ENCODE results near the gene EIF2D.
A peak's percentile ranks its signal among the peaks of the same experiment; 100 is the strongest.

EIF2D gene

GRCh38 chr1:206568779-206569352 is 43.4 kb downstream of the EIF2D start:
- no peak for DNase-seq

GRCh38 chr1:206568256-206568655 is 44.0 kb downstream of the EIF2D start:
- DNase-seq = no peak

GRCh38 chr1:206566999-206567398 is 45.3 kb downstream of the EIF2D start:
- no peak for DNase-seq

DNA sequence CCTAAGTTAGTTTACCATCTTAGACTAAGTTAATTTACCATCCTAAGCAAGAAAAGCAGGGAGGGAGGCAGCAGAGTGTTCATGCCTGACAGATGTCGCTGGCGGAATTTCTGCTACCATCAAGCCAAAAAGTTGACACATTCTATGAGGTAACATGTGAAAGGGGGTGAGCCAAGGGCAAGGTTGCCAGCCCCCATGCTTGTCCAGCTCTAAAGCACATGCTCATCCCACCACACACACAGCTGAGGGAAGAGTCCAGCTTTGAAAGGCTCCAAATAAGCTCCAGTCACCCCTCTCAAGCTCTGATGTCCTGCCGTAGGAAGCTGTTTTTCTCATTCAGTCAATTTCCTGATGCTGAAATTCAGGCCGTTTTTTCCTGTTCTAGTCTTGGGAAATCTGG is 46.3 kb downstream of the EIF2D start:
- DNase-seq = no peak

DNA sequence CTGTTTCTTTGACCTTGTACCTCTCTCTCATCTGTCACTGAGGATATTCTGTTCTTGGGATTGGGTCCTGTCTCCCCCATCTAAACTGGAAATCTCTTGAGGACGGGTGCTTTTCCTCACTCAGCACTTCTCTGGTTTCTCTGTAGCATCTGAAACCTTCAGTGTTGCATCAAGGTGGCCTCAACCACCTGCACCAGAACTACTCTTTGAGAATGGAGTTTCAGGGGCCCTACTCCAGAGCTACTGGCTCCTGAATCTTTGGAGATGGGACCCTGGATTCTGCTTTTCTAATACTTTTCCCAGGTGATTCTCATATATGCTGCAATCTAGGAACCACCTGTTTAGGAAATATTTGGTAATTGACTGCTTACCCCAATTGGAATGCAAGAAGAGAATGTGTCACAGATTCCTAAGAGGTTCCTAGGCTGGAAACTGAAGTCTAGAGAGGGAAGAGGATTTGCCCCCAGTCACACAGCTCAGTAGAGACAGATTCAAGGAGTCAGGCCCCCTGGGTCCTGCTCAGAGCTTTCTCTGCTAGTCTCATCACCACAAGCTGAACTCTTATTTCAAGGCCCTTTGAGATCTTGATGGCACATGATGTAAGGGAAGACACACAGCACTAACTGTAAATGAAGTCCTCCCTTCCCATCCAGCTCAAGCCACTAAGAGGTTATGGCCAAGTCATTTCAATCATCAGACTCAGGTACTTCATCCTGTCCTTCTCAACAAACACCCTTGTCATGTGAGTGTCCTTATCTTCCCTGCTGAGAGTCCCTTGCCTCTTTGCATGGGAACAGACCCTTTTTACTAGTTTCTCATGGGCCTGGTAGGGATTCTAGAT is 48.7 kb downstream of the EIF2D start:
- DNase-seq = no peak

DNA sequence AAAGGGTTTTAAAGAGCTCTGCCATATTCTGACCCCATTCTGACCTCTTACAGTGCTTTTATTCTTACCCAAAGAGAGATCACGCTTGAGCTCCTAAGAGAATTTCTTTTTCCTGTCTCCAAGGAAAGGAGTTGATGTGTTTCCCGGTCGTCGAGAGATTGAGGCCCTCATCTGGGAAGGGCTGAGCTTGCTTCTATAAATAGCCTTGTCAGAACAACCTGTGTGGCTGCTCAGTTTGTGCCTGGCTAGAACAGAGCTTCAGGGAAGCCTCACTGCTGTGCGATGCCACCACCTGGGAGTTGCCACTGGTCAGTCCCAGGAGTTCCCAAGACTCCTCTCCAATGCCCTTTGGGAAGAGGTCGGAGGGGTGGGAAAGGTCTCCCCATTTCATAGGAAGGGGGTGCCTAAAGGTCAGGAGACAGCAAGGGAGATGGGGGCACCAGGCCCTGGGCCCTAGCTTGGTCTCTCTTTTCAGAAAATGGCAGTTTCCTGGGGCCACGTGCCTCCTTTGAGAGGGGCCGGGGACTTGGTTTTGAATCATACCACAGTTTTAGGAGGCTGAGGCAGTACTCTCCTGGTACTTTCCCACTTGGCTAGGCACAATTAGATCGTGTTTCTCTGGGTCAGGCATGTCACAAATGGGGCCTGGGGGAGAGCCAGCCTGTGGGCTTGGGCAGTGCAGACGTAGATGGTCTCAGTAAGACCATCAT is 52.1 kb downstream of the EIF2D start:
- DNase-seq = no peak

GRCh38 chr1:206559672-206559995 is 52.6 kb downstream of the EIF2D start:
- DNase-seq = no peak

- no peak for DNase-seq
These were observed 53.2 kb downstream of the EIF2D start for GRCh38 chr1:206558794-206559671.

DNA sequence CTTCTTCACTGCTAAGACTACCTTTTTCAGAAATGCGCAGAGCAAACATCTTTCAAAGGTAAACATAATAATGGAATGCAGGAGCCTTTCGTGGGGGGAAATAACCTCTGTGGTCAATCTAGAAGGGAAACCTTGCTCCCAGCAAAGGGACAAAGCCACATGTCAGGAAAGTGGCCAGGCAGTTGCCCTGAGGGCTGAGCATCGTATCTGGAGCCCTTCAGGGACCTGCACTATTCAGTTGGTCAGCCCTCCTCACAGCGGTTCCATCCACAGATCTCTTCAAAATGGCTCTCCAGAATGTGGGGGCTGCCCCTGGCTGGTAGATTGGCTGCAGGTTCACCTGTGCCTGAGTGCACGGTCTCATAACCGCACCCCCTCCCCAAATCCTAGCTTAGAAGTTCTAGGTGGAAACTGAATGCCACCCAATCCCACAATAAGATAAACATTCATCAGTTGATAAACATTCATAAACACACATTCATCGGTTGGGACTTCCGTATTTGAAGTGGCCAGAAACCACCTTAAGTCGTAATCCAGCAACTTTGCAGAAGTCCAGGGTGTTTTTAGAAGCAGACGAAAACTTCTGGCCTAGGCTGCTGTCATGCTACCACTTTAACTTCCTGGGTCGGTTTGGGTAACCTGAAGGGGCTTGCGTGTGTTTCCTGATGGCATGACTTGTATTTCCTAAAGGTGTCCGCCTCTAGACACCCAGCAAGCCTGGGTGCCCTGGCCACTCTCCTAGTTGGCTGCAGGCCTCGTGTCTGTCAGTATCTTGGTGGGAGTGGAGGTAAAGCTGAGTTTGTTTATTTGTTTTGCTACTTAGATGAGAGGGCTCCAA is 54.4 kb downstream of the EIF2D start:
- peak; percentile 83 to 89 for DNase-seq

DNA sequence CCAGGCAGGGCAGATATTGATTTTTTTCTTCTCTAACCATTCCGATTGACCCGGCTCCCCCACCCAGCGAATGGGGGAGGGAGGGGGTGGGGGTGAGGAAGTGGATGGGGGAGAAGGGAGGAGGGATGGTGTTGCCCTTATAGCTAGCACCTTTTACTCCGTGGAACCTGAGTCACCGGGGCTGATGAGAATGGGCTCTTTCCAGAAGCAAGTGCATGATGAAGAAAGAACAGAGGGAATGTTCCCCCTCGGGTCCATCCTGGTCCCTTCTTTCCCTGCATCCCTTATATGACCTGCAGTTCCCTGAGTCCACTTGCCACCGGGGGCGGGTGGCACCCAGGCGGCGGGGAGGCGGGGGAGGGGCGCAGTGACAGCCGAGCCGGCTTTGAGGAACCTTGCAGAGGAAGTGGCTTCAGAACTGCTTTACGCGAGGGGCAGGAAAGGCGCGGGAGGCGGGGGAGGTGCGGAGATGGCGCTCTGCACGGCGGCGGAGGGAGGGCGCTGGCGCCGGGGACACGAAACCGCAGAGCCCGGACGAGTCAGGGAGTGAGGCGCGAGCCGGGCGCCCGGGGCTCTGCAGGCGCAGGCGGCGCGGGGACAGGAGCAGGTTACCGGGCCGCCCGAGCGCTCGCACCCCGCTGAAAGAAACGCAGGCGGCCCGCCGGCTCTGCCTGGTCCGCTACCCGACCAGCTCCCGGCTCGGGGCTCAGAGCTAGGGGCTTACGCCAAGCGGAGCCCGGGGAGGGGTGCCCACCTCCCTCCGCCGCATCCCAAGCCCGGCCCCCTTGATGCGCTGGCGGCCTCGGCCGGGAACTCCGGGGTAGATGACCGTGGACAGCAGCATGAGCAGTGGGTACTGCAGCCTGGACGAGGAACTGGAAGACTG is 55.3 kb downstream of the EIF2D start:
- peak; percentile 78 to 92 for DNase-seq

DNA sequence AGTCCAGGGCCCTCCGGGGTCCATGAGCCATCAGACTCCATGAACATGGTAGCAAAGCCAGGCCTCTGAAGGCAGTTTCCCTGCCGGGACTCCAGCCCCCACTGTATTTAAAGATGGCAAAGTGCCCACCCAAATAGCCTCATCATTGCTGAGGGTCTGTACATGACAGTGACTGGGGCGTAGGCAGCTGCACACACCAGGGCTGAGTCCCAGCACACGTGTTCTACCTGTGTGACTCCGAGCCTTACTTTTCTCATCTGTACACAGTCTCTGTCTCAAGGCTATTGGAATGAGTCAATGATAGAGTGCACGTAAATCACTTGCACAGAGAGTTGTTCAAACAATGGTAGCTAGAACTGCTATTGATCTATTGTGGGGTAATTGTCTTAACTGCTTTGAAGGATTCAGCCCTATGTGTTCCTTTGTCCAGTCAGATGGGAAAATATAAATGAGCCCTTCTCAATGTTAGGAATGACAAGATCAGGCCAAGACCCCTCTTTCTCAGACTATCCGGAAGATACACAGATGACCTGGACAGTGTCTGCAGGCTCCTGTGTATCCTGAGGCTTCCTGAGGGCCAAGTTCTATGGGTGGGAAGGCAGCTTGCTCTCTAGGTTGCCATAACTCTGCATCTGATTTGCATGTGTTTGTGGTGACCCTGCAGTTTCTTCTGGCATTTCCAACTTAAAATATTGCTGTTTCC is 56.1 kb downstream of the EIF2D start:
- DNase-seq = no peak

- no peak for DNase-seq
These were observed 56.8 kb downstream of the EIF2D start for GRCh38 chr1:206555473-206555935.

DNA sequence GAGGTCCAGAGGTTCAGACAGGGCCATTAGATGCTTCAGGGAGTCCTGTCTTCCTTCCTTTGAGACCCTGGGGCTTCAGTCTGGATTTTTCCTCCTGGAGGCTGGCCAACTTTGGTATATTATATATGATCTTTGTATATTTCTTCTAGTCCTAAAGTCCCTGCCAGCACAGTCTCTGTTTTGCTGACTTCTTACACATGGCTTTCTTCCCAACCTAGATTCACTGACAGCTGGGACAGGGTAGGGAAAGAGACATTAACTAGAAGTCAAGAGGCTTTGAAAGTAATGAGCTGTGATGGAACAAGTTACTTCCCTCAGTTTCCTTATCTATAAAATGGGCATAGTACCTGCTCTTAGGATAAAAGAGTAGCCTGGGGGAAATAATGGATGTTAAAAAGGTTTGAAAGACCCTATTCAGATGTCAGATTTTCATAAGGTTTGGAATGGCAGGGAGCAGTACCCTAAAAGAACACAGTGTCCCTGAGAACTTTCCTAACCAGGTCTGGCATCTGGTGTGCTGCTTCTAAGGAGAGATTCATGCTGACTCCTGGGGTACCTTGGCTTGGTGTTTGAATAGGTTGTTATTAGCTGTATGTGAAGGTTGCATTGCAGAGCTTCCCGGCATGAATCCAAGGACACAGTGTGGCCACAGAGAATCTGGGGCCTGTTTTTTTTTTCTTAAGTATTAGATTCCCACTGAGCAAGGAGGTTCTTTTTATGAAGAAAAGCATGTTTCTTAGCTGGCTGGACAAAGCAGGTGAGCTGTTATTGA is 57.4 kb downstream of the EIF2D start:
- DNase-seq = no peak

DNA sequence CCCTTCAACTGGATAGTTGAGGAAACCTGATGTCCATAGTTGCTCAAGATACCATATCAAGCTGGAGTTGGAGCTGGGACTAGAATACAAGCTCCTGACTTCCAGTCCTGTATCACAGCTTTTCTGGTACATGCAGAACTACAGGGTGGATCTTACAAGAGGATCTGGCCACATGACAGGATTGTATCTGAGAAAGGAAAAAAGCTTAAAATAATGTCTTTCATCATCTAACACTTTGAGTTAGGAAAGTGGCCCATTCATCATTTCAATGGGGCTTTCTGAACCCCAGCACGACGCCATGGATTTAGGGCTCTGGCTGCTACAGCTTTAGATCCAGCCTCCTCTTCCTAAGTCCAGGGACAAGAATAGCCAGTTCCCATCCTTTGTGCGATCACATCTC is 58.1 kb downstream of the EIF2D start:
- no peak for DNase-seq

DNA sequence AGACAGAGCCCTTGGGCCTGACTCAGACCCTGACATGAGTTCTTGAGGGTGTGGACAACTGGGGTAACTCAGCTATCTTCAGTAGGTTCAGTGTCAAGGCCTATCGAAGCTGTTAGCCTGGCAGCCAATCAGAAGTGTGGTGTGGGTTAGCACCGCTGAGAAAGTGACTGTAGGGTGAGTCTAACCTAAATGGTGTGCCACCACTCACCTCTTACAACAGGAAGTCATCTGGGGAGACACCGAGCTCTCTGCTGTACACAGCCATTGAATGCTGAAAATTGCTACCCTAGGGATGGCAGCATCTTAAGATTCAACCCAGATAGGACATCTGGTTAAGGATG is 60.3 kb downstream of the EIF2D start:
- DNase-seq = no peak

GRCh38 chr1:206551296-206551985 is 60.8 kb downstream of the EIF2D start:
- DNase-seq = no peak

DNA sequence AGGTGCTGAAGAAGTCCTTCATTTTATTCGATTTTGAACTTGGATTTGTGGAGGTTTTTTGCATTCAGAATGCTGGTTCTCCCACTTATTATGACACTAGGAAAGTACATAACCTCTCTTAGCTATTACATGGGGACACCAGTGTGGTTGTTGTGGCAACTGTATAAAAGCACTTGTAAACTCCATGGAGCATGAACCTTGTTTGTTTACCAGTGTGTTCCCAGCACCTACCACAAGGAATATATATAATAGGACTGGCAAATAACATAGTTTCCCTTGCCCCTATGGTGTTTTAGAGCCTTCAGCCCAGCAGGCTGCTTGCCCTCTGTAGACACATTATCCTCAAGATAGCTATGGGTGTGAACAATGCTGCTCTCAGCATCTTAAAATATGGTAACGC is 61.8 kb downstream of the EIF2D start:
- DNase-seq = no peak

GRCh38 chr1:206547104-206547503 is 65.2 kb downstream of the EIF2D start:
- no peak for DNase-seq

DNA sequence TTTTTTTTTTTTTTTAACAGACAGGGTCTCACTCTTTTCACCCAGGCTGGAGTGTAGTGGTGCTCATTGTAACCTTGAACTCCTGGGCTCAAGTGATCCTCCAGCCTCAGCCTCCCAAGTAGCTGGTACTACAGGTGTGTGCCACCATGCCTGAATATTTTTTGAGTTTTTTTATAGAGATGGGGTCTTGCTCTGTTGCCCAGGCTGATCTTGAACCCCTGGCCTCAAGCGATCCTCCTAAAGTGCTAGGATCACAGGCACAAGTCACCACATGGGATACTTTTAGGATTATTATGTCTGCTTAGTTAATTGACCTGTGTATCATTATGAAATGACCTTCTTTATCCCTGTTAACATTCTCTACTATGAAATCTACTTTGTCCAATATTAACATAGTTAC is 66.9 kb downstream of the EIF2D start:
- DNase-seq = no peak

All from AML-193 (cell line).